HepG2 (cell line): ENCODE measurements around the gene CEBPE. TPM values are rescaled to one million over a fixed set of nuclear protein-coding genes. Genes with fewer than 3 reads are reported as not detected.

Source experiments
- ARNT2 ChIP-seq: sonication (generic); formaldehyde crosslinking; IDR thresholded peaks from 2 replicates; pipeline ENCODE4 v1.8.0; 2022; ENCODE audit warnings: mild to moderate bottlenecking, low read depth, missing genetic modification reagents, moderate library complexity
- ETV6 ChIP-seq: sonication (generic); formaldehyde crosslinking; conservative IDR thresholded peaks from 2 replicates; pipeline ENCODE4 v1.4.0; 2020; ENCODE audit warnings: missing genetic modification reagents
- FLYWCH1 ChIP-seq: sonication (generic); formaldehyde crosslinking; IDR thresholded peaks from 2 replicates; pipeline ENCODE4 v1.8.1; 2023; ENCODE audit warnings: mild to moderate bottlenecking, missing genetic modification reagents
- FOXA1 ChIP-seq, 2 experiments: fragments of 450-650 bp in 1 of 2; sonication (generic) in 1 of 2; formaldehyde crosslinking in 1 of 2; IDR thresholded peaks; 2 replicates each; pipeline versions ENCODE4 v1.4.0 to v1.6.1; 2016 to 2020; ENCODE audit warnings: missing genetic modification reagents in 1 of 2
- MYC ChIP-seq: sonication (generic); formaldehyde crosslinking; IDR thresholded peaks from 2 replicates; pipeline ENCODE4 v1.9.0; 2021; ENCODE audit warnings: missing genetic modification reagents, borderline replicate concordance
- RCOR2 ChIP-seq: IDR thresholded peaks from 2 replicates; pipeline ENCODE4 v1.6.1; 2016; ENCODE audit warnings: missing biosample characterization, missing genetic modification reagents
- SNAI1 ChIP-seq: sonication (generic); formaldehyde crosslinking; IDR thresholded peaks from 2 replicates; pipeline ENCODE4 v1.5.0; 2020; ENCODE audit warnings: mild to moderate bottlenecking, missing genetic modification reagents, borderline replicate concordance
- TBX2 ChIP-seq: sonication (generic); formaldehyde crosslinking; IDR thresholded peaks from 2 replicates; pipeline ENCODE4 v1.5.0; 2020; ENCODE audit warnings: missing genetic modification reagents, mild to moderate bottlenecking, borderline replicate concordance
- ZNF256 ChIP-seq: sonication (generic); formaldehyde crosslinking; conservative IDR thresholded peaks from 2 replicates; pipeline ENCODE4 v1.4.0; 2020; ENCODE audit warnings: missing genetic modification reagents
- ZNF430 ChIP-seq: sonication (generic); formaldehyde crosslinking; IDR thresholded peaks from 2 replicates; pipeline ENCODE4 v1.9.0; 2021; ENCODE audit warnings: mild to moderate bottlenecking, missing genetic modification reagents
- ZNF556 ChIP-seq: sonication (generic); formaldehyde crosslinking; IDR thresholded peaks from 2 replicates; pipeline ENCODE4 v1.4.0; 2020; ENCODE audit warnings: mild to moderate bottlenecking, missing genetic modification reagents, borderline replicate concordance
- ZNF790 ChIP-seq: sonication (generic); formaldehyde crosslinking; IDR thresholded peaks from 2 replicates; pipeline ENCODE4 v1.8.0; 2022; ENCODE audit warnings: missing genetic modification reagents, mild to moderate bottlenecking, borderline replicate concordance
- ZSCAN12 ChIP-seq: sonication (generic); formaldehyde crosslinking; IDR thresholded peaks from 2 replicates; pipeline ENCODE4 v1.9.0; 2021; ENCODE audit warnings: mild to moderate bottlenecking, missing genetic modification reagents
- polyA plus RNA-seq, 8 experiments: library from polyadenylated mRNA; depleted of rRNA in 3 of 8; stranded (reverse) in 7 of 8; unstranded in 1 of 8; fragments of >200 nt; fragmentation: Illumina TruSeq in 4 of 8; extraction: Trizol in 4 of 8; gene quantifications; 2 replicates each; pipeline versions ENCODE4 v1.2.1 to v1.2.3, GENCODE V29; 2011 to 2016; ENCODE audit warnings: low read depth in 4 of 8, missing spikeins in 1 of 8, mixed read lengths in 1 of 8; ENCODE audit not compliant: insufficient read depth in 1 of 8
- total RNA-seq, 5 experiments: library from RNA; depleted of rRNA; stranded (reverse); fragments of >200 nt; fragmentation: Illumina TruSeq; extraction: Trizol; gene quantifications; 2 replicates each; pipeline ENCODE4 v1.2.3, GENCODE V29; 2016; ENCODE audit warnings: low read depth in 1 of 5
- TF ChIP-seq, protein P1 (sequence below): IDR thresholded peaks from 2 replicates; pipeline ENCODE4 v1.6.1; 2012; ENCODE audit warnings: inconsistent platforms
- TF ChIP-seq, protein P2 (sequence below): sonication (generic); formaldehyde crosslinking; IDR thresholded peaks from 2 replicates; pipeline ENCODE4 v1.9.0; 2021; ENCODE audit warnings: missing genetic modification reagents, mild to moderate bottlenecking, borderline replicate concordance
- TF ChIP-seq, protein P3 (sequence below): sonication (generic); formaldehyde crosslinking; IDR thresholded peaks from 2 replicates; pipeline ENCODE4 v1.4.0; 2020; ENCODE audit warnings: missing genetic modification reagents, mild to moderate bottlenecking, borderline replicate concordance
- TF ChIP-seq, protein P4 (sequence below): sonication (generic); formaldehyde crosslinking; IDR thresholded peaks from 2 replicates; pipeline ENCODE4 v1.5.0; 2020; ENCODE audit warnings: missing genetic modification reagents
- TF ChIP-seq, protein P5 (sequence below): sonication (generic); formaldehyde crosslinking; IDR thresholded peaks from 2 replicates; pipeline ENCODE4 v1.5.0; 2020; ENCODE audit warnings: mild to moderate bottlenecking, missing genetic modification reagents, borderline replicate concordance
- TF ChIP-seq, protein P6 (sequence below): sonication (generic); formaldehyde crosslinking; conservative IDR thresholded peaks from 2 replicates; pipeline ENCODE4 v1.4.0; 2020; ENCODE audit warnings: missing genetic modification reagents
- TF ChIP-seq, protein P7 (sequence below): sonication (generic); formaldehyde crosslinking; IDR thresholded peaks from 2 replicates; pipeline ENCODE4 v1.4.0; 2020; ENCODE audit warnings: mild to moderate bottlenecking, missing genetic modification reagents

The CEBPE gene
- total and polyA plus RNA-seq, 2 of the 13 experiments (the other 11 are each of a cell fraction or from before 2014, with no cell fraction given), result 0.09 to 0.11 TPM

DNA sequence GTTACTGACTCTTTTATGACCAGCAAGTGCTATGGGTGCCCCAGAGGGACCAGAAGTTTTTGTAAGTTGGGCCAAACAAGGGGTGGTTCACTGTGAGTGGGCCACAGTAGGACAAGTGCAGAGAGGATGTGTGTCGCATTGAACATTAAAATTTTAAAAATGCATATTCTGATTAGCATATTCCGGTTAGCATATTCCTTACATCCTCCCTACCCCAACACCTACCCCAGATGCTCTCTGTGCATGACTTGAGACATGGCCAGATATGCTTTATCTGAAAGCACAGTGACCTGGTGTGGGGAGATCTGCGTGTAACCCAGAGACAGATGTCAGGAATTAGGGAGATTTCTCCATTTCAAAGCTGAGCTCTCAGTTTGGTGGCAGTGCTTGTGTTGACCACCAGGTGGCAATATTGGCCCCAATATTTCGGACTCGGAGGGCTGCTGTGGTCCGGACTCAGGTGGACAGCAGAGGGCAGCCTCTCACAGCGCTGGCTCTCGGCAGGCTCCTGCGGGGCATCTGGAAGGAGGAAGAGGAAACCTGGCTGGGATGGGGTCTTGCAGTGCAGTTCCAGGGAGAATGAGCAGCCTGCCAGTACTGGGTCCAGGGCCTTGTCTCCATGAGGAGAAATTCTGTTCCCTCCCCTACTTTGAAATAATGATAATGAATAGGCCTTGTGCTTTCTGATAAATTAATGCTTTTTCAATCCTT is 1.6 kb upstream of the CEBPE start (continued):
- 0 out of 2 replicates have a peak, but pooled peaks have one; percentile 39 for TF ChIP-seq RCOR2
- TF ChIP-seq, protein P1, sequence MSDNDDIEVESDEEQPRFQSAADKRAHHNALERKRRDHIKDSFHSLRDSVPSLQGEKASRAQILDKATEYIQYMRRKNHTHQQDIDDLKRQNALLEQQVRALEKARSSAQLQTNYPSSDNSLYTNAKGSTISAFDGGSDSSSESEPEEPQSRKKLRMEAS, result no peak; the same call in 1 of the 2 replicates
- no peak for TF ChIP-seq SNAI1 (CRISPR knock-in tag)
- TF ChIP-seq ZNF430 (CRISPR knock-in tag), result no peak; the same call in 1 of the 2 replicates
- TF ChIP-seq ZNF790 (CRISPR knock-in tag), result no peak
- TF ChIP-seq, protein P2, sequence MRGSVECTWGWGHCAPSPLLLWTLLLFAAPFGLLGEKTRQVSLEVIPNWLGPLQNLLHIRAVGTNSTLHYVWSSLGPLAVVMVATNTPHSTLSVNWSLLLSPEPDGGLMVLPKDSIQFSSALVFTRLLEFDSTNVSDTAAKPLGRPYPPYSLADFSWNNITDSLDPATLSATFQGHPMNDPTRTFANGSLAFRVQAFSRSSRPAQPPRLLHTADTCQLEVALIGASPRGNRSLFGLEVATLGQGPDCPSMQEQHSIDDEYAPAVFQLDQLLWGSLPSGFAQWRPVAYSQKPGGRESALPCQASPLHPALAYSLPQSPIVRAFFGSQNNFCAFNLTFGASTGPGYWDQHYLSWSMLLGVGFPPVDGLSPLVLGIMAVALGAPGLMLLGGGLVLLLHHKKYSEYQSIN (CRISPR knock-in tag), result no peak
- TF ChIP-seq, protein P3, sequence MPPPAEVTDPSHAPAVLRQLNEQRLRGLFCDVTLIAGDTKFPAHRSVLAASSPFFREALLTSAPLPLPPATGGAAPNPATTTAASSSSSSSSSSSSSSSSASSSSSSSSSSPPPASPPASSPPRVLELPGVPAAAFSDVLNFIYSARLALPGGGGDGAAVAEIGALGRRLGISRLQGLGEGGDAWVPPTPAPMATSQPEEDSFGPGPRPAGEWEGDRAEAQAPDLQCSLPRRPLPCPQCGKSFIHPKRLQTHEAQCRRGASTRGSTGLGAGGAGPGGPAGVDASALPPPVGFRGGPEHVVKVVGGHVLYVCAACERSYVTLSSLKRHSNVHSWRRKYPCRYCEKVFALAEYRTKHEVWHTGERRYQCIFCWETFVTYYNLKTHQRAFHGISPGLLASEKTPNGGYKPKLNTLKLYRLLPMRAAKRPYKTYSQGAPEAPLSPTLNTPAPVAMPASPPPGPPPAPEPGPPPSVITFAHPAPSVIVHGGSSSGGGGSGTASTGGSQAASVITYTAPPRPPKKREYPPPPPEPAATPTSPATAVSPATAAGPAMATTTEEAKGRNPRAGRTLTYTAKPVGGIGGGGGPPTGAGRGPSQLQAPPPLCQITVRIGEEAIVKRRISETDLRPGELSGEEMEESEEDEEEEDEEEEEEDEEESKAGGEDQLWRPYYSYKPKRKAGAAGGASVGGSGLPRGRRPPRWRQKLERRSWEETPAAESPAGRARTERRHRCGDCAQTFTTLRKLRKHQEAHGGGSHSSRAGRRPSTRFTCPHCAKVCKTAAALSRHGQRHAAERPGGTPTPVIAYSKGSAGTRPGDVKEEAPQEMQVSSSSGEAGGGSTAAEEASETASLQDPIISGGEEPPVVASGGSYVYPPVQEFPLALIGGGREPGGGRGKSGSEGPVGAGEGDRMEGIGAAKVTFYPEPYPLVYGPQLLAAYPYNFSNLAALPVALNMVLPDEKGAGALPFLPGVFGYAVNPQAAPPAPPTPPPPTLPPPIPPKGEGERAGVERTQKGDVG, result no peak
- TF ChIP-seq ZNF556, result peak; percentile 92; the same call in 1 of the 2 replicates
- TF ChIP-seq ZNF256 (CRISPR knock-in tag), result no peak
- no peak for TF ChIP-seq ZSCAN12 (CRISPR knock-in tag)
- no peak for TF ChIP-seq TBX2 (CRISPR knock-in tag)
- peak; percentile 52; the same call in 1 of the 2 replicates for TF ChIP-seq MYC (CRISPR knock-in tag)
- TF ChIP-seq, protein P4, sequence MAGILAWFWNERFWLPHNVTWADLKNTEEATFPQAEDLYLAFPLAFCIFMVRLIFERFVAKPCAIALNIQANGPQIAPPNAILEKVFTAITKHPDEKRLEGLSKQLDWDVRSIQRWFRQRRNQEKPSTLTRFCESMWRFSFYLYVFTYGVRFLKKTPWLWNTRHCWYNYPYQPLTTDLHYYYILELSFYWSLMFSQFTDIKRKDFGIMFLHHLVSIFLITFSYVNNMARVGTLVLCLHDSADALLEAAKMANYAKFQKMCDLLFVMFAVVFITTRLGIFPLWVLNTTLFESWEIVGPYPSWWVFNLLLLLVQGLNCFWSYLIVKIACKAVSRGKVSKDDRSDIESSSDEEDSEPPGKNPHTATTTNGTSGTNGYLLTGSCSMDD (CRISPR knock-in tag), result no peak
- TF ChIP-seq, protein P5, sequence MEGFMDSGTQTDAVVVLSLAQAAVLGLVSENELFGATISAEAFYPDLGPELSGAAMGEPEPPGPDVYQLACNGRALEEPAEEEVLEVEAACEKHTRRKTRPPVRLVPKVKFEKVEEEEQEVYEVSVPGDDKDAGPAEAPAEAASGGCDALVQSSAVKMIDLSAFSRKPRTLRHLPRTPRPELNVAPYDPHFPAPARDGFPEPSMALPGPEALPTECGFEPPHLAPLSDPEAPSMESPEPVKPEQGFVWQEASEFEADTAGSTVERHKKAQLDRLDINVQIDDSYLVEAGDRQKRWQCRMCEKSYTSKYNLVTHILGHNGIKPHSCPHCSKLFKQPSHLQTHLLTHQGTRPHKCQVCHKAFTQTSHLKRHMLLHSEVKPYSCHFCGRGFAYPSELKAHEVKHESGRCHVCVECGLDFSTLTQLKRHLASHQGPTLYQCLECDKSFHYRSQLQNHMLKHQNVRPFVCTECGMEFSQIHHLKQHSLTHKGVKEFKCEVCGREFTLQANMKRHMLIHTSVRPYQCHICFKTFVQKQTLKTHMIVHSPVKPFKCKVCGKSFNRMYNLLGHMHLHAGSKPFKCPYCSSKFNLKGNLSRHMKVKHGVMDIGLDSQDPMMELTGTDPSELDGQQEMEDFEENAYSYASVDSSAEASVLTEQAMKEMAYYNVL, result no peak; the same call in 1 of the 2 replicates
- TF ChIP-seq, protein P6, sequence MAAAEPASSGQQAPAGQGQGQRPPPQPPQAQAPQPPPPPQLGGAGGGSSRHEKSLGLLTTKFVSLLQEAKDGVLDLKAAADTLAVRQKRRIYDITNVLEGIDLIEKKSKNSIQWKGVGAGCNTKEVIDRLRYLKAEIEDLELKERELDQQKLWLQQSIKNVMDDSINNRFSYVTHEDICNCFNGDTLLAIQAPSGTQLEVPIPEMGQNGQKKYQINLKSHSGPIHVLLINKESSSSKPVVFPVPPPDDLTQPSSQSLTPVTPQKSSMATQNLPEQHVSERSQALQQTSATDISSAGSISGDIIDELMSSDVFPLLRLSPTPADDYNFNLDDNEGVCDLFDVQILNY, result peak; percentile 64; the same call in 1 of the 2 replicates
- TF ChIP-seq ETV6 (CRISPR knock-in tag), result peak; percentile 96
- peak; percentile 83 for TF ChIP-seq ARNT2
- TF ChIP-seq, protein P7, sequence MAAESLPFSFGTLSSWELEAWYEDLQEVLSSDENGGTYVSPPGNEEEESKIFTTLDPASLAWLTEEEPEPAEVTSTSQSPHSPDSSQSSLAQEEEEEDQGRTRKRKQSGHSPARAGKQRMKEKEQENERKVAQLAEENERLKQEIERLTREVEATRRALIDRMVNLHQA, result no peak
- no peak for TF ChIP-seq FLYWCH1
- TF ChIP-seq FOXA1 (IDR thresholded peaks at IDR 0.05), result no peak
- peak; percentile 72 for TF ChIP-seq FOXA1 (CRISPR knock-in tag; IDR thresholded peaks at IDR 0.05)
